Mesenchymal stem cell (in vitro differentiated cells and primary cell): ENCODE measurements around the gene SLC35F6.
A peak's percentile ranks its signal among the peaks of the same experiment; 100 is the strongest.

Experiments
- DNase-seq: peaks from one replicate; pipeline ENCODE4 v3.0.0-alpha.2; 2013
- H2AFZ ChIP-seq: one replicate; pipeline ENCODE4 v1.6.1; 2013; ENCODE audit warnings: low read depth, mild to moderate bottlenecking, control low read depth, inconsistent platforms, low read length, moderate library complexity
- H2AK5ac ChIP-seq: 2 replicates; pipeline ENCODE4 v1.6.1; 2013; ENCODE audit warnings: low read length, moderate library complexity, mild to moderate bottlenecking, inconsistent platforms; ENCODE audit not compliant: severe bottlenecking
- H2BK120ac ChIP-seq: one replicate; pipeline ENCODE4 v1.6.1; 2013; ENCODE audit warnings: low read depth, mild to moderate bottlenecking, inconsistent platforms, low read length, moderate library complexity
- H2BK12ac ChIP-seq, 2 experiments: one replicate each; pipeline ENCODE4 v1.6.1; 2013; ENCODE audit warnings: inconsistent platforms in 2 of 2, low read length in 2 of 2, mild to moderate bottlenecking in 2 of 2, moderate library complexity in 2 of 2, control low read depth in 1 of 2
- H2BK15ac ChIP-seq: one replicate; pipeline ENCODE4 v1.6.1; 2013; ENCODE audit warnings: mild to moderate bottlenecking, low read depth, inconsistent platforms; ENCODE audit not compliant: poor library complexity, severe bottlenecking
- H2BK5ac ChIP-seq: 2 replicates; pipeline ENCODE4 v1.6.1; 2013; ENCODE audit warnings: low read depth, mild to moderate bottlenecking, low read length, control low read depth, inconsistent platforms; ENCODE audit not compliant: poor library complexity, severe bottlenecking
- H3K14ac ChIP-seq, 2 experiments: one replicate each; pipeline ENCODE4 v1.6.1; 2013; ENCODE audit warnings: inconsistent platforms in 2 of 2, low read length in 2 of 2, control low read depth in 1 of 2, mild to moderate bottlenecking in 1 of 2, moderate library complexity in 1 of 2
- H3K18ac ChIP-seq, 2 experiments: one replicate each; pipeline ENCODE4 v1.6.1; 2013; ENCODE audit warnings: inconsistent platforms in 2 of 2, low read length in 2 of 2, control low read depth in 1 of 2, low read depth in 1 of 2, mild to moderate bottlenecking in 1 of 2
- H3K23ac ChIP-seq, 2 experiments: one replicate each; pipeline ENCODE4 v1.6.1; 2013; ENCODE audit warnings: inconsistent platforms in 2 of 2, low read length in 2 of 2, mild to moderate bottlenecking in 2 of 2, moderate library complexity in 2 of 2, control low read depth in 1 of 2
- H3K27ac ChIP-seq: 2 replicates; pipeline ENCODE4 v1.5.1; 2013; ENCODE audit warnings: mild to moderate bottlenecking, moderate library complexity, low read length, control low read depth, inconsistent platforms; ENCODE audit not compliant: poor library complexity, severe bottlenecking
- H3K27me3 ChIP-seq, 2 experiments: 2 replicates each; pipeline versions ENCODE4 v1.6.1 to v1.7.0; 2013; ENCODE audit warnings: low read length in 2 of 2, mild to moderate bottlenecking in 2 of 2, moderate library complexity in 2 of 2, control low read depth in 1 of 2, inconsistent platforms in 1 of 2; ENCODE audit not compliant: control insufficient read depth in 1 of 2, insufficient read depth in 1 of 2
- H3K36me3 ChIP-seq, 2 experiments: 2 replicates each; pipeline versions ENCODE4 v1.6.1 to v1.7.0; 2013; ENCODE audit warnings: low read length in 2 of 2, control low read depth in 1 of 2, inconsistent platforms in 1 of 2, low read depth in 1 of 2, mild to moderate bottlenecking in 1 of 2; ENCODE audit not compliant: insufficient read depth in 2 of 2, control insufficient read depth in 1 of 2
- H3K4ac ChIP-seq, 2 experiments: one replicate each; pipeline ENCODE4 v1.6.1; 2013; ENCODE audit warnings: inconsistent platforms in 2 of 2, low read length in 2 of 2, mild to moderate bottlenecking in 2 of 2, moderate library complexity in 2 of 2, control low read depth in 1 of 2, low read depth in 1 of 2
- H3K4me1 ChIP-seq: 2 replicates; pipeline ENCODE4 v1.6.1; 2013; ENCODE audit warnings: low read depth, low read length, control low read depth; ENCODE audit not compliant: control insufficient read depth, insufficient read depth
- H3K4me2 ChIP-seq: 2 replicates; pipeline ENCODE4 v1.6.1; 2013; ENCODE audit warnings: low read length, mild to moderate bottlenecking, inconsistent platforms; ENCODE audit not compliant: poor library complexity, severe bottlenecking
- H3K4me3 ChIP-seq, 2 experiments: 2 replicates each; pipeline versions ENCODE4 v1.5.1 to v1.7.0; 2013; ENCODE audit warnings: low read length in 2 of 2, mild to moderate bottlenecking in 2 of 2, control low read depth in 1 of 2, low read depth in 1 of 2; ENCODE audit not compliant: insufficient read depth in 1 of 2
- H3K79me1 ChIP-seq: replicated peaks from 2 replicates; pipeline ENCODE4 v1.6.1; 2013; ENCODE audit warnings: mild to moderate bottlenecking, control low read depth, low read length, inconsistent platforms; ENCODE audit not compliant: poor library complexity, severe bottlenecking
- H3K9ac ChIP-seq: 2 replicates; pipeline ENCODE4 v1.7.0; 2013; ENCODE audit warnings: mild to moderate bottlenecking, low read length, moderate library complexity
- H3K9me3 ChIP-seq: 2 replicates; pipeline ENCODE4 v1.7.0; 2013; ENCODE audit warnings: mild to moderate bottlenecking, low read length; ENCODE audit not compliant: control insufficient read depth
- H4K8ac ChIP-seq: one replicate; pipeline ENCODE4 v1.6.1; 2013; ENCODE audit warnings: inconsistent platforms, mild to moderate bottlenecking, low read length, moderate library complexity
- H4K91ac ChIP-seq: one replicate; pipeline ENCODE4 v1.6.1; 2013; ENCODE audit warnings: mild to moderate bottlenecking, low read length, inconsistent platforms
- WGBS: methylation state at CpG from one replicate; pipeline ENCODE4 v1.1.7; 2013; ENCODE audit warnings: mixed read lengths; 5-methylcytosine and 5-hydroxymethylcytosine counted together

The SLC35F6 gene

GRCh38 chr2:26772064-26773001, 8.2 kb downstream of the SLC35F6 start:
- H2BK15ac ChIP-seq: peak overlapping the region; percentile 19
- no peak overlapping the region for H3K27ac ChIP-seq
- H2BK12ac ChIP-seq: peak overlapping the region; percentile 29 to 52
- no peak overlapping the region for H2AFZ ChIP-seq
- peaks cover 38% of the 10 kb centered on the region for H3K4me1 ChIP-seq
- H3K18ac ChIP-seq: peak overlapping the region; percentile 42 to 62
- peak overlapping the region in 1 of 2 experiments; percentile 41 for H3K4ac ChIP-seq
- peak overlapping the region; percentile 83 for H4K91ac ChIP-seq
- peak overlapping the region; percentile 50 for H4K8ac ChIP-seq
- H3K9ac ChIP-seq: peak overlapping the region; percentile 33
- no peak overlapping the region for H3K23ac ChIP-seq
- H3K14ac ChIP-seq: no peak overlapping the region
- peak; percentile 68 for DNase-seq
- WGBS: 77% methylated on average over 13 of the region's 13 CpGs
- no peaks in the 10 kb centered on the region for H3K27me3 ChIP-seq
- H3K9me3 ChIP-seq: no peaks in the 10 kb centered on the region
- H3K4me3 ChIP-seq: peak overlapping the region; percentile 14 to 34
- H2BK5ac ChIP-seq: no peak overlapping the region
- no peak overlapping the region for H2AK5ac ChIP-seq
- H3K36me3 ChIP-seq: peaks cover 40 to 51% of the 10 kb centered on the region in 2 experiments
- no peak overlapping the region for H3K4me2 ChIP-seq
- H2BK120ac ChIP-seq: peak overlapping the region; percentile 71
- H3K79me1 ChIP-seq: peaks cover 58% of the 10 kb centered on the region

- no peaks in the 10 kb centered on the region for H3K9me3 ChIP-seq
- H2BK12ac ChIP-seq: no peak overlapping the region
- H3K27me3 ChIP-seq: no peaks in the 10 kb centered on the region
- no peak overlapping the region for H3K9ac ChIP-seq
- H3K4me3 ChIP-seq: no peak overlapping the region
- H4K8ac ChIP-seq: no peak overlapping the region
- WGBS: 95% methylated on average over 5 of the region's 5 CpGs
- no peak overlapping the region for H4K91ac ChIP-seq
- no peak overlapping the region for H3K23ac ChIP-seq
- H3K36me3 ChIP-seq: peaks cover 63 to 75% of the 10 kb centered on the region in 2 experiments
- no peak overlapping the region for H2BK120ac ChIP-seq
- H3K18ac ChIP-seq: no peak overlapping the region
- H3K4ac ChIP-seq: no peak overlapping the region
- H3K27ac ChIP-seq: no peak overlapping the region
- no peak for DNase-seq
- no peak overlapping the region for H2BK15ac ChIP-seq
- H3K14ac ChIP-seq: no peak overlapping the region
- H3K79me1 ChIP-seq: peaks cover 47% of the 10 kb centered on the region
- H2AK5ac ChIP-seq: no peak overlapping the region
- H3K4me1 ChIP-seq: peaks cover 14% of the 10 kb centered on the region
- no peak overlapping the region for H2AFZ ChIP-seq
- H3K4me2 ChIP-seq: no peak overlapping the region
- H2BK5ac ChIP-seq: no peak overlapping the region
Measured at GRCh38 chr2:26776195-26776800, 12.2 kb downstream of the SLC35F6 start.

GRCh38 chr2:26778098-26778497, 14.0 kb downstream of the SLC35F6 start:
- Histone ChIP-seq H4K91ac (no peak overlapping the region), H3K27me3 (no peaks in the 10 kb centered on the region), H2BK12ac (no peak overlapping the region), H3K27ac (no peak overlapping the region), H2AFZ (no peak overlapping the region), H3K36me3 (peaks cover 63 to 85% of the 10 kb centered on the region in 2 experiments), H3K4me1 (peaks cover 2% of the 10 kb centered on the region), H2BK15ac (no peak overlapping the region), H3K4me3 (no peak overlapping the region), H3K14ac (no peak overlapping the region), H3K4ac (no peak overlapping the region), H3K79me1 (peaks cover 37% of the 10 kb centered on the region), H3K23ac (no peak overlapping the region), H3K9me3 (no peaks in the 10 kb centered on the region), H3K18ac (no peak overlapping the region), H2BK120ac (no peak overlapping the region), H2AK5ac (no peak overlapping the region), H3K4me2 (no peak overlapping the region), H2BK5ac (no peak overlapping the region), H3K9ac (no peak overlapping the region), H4K8ac (no peak overlapping the region)
- no peak for DNase-seq
- WGBS: 98% methylated on average over 18 of the region's 18 CpGs

- no peak overlapping the region for H3K4ac ChIP-seq
- H2BK120ac ChIP-seq: no peak overlapping the region
- no peak overlapping the region for H2BK5ac ChIP-seq
- H3K18ac ChIP-seq: no peak overlapping the region
- H3K79me1 ChIP-seq: peaks cover 37% of the 10 kb centered on the region
- no peak overlapping the region for H4K91ac ChIP-seq
- peaks cover 63 to 85% of the 10 kb centered on the region in 2 experiments for H3K36me3 ChIP-seq
- H3K4me1 ChIP-seq: peaks cover 2% of the 10 kb centered on the region
- H3K4me3 ChIP-seq: no peak overlapping the region
- no peak overlapping the region for H2AK5ac ChIP-seq
- no peaks in the 10 kb centered on the region for H3K9me3 ChIP-seq
- H3K14ac ChIP-seq: no peak overlapping the region
- no peak overlapping the region for H2AFZ ChIP-seq
- 100% methylated on average over 2 of the region's 3 CpGs for WGBS
- H3K27me3 ChIP-seq: no peaks in the 10 kb centered on the region
- H2BK15ac ChIP-seq: no peak overlapping the region
- no peak overlapping the region for H4K8ac ChIP-seq
- no peak overlapping the region for H3K27ac ChIP-seq
- no peak overlapping the region for H3K23ac ChIP-seq
- DNase-seq: no peak
- no peak overlapping the region for H3K4me2 ChIP-seq
- H2BK12ac ChIP-seq: no peak overlapping the region
- H3K9ac ChIP-seq: no peak overlapping the region
Measured at GRCh38 chr2:26778507-26778906, 14.4 kb downstream of the SLC35F6 start.
